ENCODE measurements around the gene NCEH1. TPM values are rescaled to one million over a fixed set of nuclear protein-coding genes. Genes with fewer than 3 reads are reported as not detected.

NCEH1 gene
- total and polyA plus RNA-seq, 2 experiments from 2014 or later = 1.8 to 4.9 TPM

- no peak for ATAC-seq
- Histone ChIP-seq H3K27me3 (ENCODE audit: insufficient read depth) (no peaks in the 10 kb centered on the region), H3K36me3 (ENCODE audit: insufficient read depth) (no peaks in the 10 kb centered on the region), H3K9me2 (ENCODE audit: insufficient read depth) (no peaks in the 10 kb centered on the region), H3K79me2 (replicated peaks; ENCODE audit: insufficient read depth) (no peaks in the 10 kb centered on the region), H3K4me1 (ENCODE audit: insufficient read depth) (no peaks in the 10 kb centered on the region), H4K20me1 (replicated peaks; ENCODE audit: insufficient read depth) (no peaks in the 10 kb centered on the region), H3K4me2 (no peak overlapping the region), H2AFZ (no peak overlapping the region), H3K27ac (ENCODE audit: low read depth) (no peak overlapping the region), H3F3A (replicated peaks; ENCODE audit: low read depth) (no peaks in the 10 kb centered on the region), H3K4me3 (no peak overlapping the region)
- H3K27me3 Mint-ChIP-seq (ENCODE audit: insufficient read depth, low read depth, poor library complexity) = peaks cover 2% of the 10 kb centered on the region
- no peak for DNase-seq (ENCODE audit: low spot score)
- H3K27ac Mint-ChIP-seq = no peak overlapping the region
- peaks cover 31% of the 10 kb centered on the region for H3K9me3 Mint-ChIP-seq
- H3K36me3 Mint-ChIP-seq (ENCODE audit: low read depth) = peaks cover 22% of the 10 kb centered on the region
- no peak overlapping the region for H3K4me3 Mint-ChIP-seq
- H3K4me1 Mint-ChIP-seq = no peaks in the 10 kb centered on the region; the same call in 2 of the 3 replicates
- TF ChIP-seq JUNB (IDR thresholded peaks at IDR 0.05; ENCODE audit: unreplicated experiment) = no peak
- TF ChIP-seq CTCF (conservative IDR thresholded peaks at IDR 0.05; ENCODE audit: low read depth in 2 of 2) = no peak
- no peak for TF ChIP-seq EZH2phosphoT487 (IDR thresholded peaks at IDR 0.05; ENCODE audit: unreplicated experiment)
- TF ChIP-seq, protein P1, sequence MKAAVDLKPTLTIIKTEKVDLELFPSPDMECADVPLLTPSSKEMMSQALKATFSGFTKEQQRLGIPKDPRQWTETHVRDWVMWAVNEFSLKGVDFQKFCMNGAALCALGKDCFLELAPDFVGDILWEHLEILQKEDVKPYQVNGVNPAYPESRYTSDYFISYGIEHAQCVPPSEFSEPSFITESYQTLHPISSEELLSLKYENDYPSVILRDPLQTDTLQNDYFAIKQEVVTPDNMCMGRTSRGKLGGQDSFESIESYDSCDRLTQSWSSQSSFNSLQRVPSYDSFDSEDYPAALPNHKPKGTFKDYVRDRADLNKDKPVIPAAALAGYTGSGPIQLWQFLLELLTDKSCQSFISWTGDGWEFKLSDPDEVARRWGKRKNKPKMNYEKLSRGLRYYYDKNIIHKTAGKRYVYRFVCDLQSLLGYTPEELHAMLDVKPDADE (IDR thresholded peaks at IDR 0.05) = no peak
- no peak for TF ChIP-seq STAT1 (IDR thresholded peaks at IDR 0.05; ENCODE audit: unreplicated experiment)
- TF ChIP-seq, protein P2, sequence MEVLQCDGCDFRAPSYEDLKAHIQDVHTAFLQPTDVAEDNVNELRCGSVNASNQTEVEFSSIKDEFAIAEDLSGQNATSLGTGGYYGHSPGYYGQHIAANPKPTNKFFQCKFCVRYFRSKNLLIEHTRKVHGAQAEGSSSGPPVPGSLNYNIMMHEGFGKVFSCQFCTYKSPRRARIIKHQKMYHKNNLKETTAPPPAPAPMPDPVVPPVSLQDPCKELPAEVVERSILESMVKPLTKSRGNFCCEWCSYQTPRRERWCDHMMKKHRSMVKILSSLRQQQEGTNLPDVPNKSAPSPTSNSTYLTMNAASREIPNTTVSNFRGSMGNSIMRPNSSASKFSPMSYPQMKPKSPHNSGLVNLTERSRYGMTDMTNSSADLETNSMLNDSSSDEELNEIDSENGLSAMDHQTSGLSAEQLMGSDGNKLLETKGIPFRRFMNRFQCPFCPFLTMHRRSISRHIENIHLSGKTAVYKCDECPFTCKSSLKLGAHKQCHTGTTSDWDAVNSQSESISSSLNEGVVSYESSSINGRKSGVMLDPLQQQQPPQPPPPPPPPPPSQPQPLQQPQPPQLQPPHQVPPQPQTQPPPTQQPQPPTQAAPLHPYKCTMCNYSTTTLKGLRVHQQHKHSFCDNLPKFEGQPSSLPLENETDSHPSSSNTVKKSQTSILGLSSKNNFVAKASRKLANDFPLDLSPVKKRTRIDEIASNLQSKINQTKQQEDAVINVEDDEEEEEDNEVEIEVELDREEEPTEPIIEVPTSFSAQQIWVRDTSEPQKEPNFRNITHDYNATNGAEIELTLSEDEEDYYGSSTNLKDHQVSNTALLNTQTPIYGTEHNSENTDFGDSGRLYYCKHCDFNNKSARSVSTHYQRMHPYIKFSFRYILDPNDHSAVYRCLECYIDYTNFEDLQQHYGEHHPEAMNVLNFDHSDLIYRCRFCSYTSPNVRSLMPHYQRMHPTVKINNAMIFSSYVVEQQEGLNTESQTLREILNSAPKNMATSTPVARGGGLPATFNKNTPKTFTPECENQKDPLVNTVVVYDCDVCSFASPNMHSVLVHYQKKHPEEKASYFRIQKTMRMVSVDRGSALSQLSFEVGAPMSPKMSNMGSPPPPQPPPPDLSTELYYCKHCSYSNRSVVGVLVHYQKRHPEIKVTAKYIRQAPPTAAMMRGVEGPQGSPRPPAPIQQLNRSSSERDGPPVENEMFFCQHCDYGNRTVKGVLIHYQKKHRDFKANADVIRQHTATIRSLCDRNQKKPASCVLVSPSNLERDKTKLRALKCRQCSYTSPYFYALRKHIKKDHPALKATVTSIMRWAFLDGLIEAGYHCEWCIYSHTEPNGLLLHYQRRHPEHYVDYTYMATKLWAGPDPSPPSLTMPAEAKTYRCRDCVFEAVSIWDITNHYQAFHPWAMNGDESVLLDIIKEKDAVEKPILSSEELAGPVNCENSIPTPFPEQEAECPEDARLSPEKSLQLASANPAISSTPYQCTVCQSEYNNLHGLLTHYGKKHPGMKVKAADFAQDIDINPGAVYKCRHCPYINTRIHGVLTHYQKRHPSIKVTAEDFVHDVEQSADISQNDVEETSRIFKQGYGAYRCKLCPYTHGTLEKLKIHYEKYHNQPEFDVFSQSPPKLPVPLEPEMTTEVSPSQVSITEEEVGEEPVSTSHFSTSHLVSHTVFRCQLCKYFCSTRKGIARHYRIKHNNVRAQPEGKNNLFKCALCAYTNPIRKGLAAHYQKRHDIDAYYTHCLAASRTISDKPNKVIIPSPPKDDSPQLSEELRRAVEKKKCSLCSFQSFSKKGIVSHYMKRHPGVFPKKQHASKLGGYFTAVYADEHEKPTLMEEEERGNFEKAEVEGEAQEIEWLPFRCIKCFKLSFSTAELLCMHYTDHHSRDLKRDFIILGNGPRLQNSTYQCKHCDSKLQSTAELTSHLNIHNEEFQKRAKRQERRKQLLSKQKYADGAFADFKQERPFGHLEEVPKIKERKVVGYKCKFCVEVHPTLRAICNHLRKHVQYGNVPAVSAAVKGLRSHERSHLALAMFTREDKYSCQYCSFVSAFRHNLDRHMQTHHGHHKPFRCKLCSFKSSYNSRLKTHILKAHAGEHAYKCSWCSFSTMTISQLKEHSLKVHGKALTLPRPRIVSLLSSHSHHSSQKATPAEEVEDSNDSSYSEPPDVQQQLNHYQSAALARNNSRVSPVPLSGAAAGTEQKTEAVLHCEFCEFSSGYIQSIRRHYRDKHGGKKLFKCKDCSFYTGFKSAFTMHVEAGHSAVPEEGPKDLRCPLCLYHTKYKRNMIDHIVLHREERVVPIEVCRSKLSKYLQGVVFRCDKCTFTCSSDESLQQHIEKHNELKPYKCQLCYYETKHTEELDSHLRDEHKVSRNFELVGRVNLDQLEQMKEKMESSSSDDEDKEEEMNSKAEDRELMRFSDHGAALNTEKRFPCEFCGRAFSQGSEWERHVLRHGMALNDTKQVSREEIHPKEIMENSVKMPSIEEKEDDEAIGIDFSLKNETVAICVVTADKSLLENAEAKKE (CRISPR knock-in tag; IDR thresholded peaks at IDR 0.05) = no peak
- no peak for TF ChIP-seq REST (IDR thresholded peaks at IDR 0.05; ENCODE audit: unreplicated experiment)
- no peak for TF ChIP-seq ZNF114 (CRISPR knock-in tag; IDR thresholded peaks at IDR 0.05)
- no peak for TF ChIP-seq CREB1 (CRISPR knock-in tag; IDR thresholded peaks at IDR 0.05; ENCODE audit: low read depth)
- TF ChIP-seq NANOG (IDR thresholded peaks at IDR 0.05; ENCODE audit: borderline replicate concordance) = no peak
- no peak for TF ChIP-seq ZNF331 (CRISPR knock-in tag; IDR thresholded peaks at IDR 0.05; ENCODE audit: low read depth)
- no peak for TF ChIP-seq EZH2 (IDR thresholded peaks at IDR 0.05; ENCODE audit: low read depth, unreplicated experiment)
- TF ChIP-seq POLR2AphosphoS5 (IDR thresholded peaks at IDR 0.05; ENCODE audit: low read depth) = no peak
These were observed 97.0 kb downstream of the NCEH1 start for GRCh38 chr3:172613845-172614244.
